ENCODE measurements around the gene UNC119.

DNA sequence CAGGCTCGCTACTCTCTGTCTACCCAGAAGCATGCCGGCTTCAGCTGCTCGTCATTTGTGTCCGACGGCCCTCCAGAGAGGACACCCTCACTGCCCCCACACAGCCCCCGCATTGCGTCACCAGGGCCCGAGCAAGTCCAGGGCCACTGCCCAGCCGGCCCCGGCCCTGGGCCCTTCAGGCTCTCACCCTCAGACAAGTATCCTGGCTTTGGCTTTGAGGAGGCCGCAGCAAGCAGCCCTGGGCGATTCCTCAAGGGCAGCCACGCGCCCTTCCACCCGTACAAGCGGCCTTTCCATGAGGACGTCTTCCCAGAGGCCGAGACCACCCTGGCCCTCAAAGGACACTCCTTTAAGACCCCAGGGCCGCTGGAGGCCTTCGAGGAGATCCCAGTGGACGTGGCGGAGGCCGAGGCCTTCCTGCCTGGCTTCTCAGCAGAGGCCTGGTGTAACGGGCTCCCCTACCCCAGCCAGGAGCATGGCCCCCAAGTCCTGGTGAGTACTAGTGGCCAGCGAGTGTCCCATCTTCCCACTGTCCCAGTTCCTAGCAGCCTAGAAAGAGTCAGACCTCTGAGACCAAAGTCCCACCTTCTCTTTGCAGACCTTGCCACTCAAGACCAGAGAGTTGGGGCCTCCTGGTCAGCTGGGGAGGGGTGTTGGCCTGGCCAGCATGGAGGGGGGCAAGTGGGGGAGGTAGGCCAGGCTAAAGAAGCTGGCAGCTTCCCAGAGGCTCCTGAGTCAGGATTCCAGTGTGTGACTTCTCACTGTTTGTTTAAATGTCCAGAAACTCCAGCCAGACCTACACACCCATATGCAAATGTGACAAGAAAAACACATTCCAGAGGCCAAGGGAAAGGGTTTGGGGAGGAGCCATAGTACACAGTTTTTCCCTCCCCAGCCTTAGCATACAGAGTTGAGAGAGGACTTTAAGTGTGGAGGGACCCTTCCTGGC lies 27.7 kb downstream of the UNC119 start:
- TF ChIP-seq, protein P1, sequence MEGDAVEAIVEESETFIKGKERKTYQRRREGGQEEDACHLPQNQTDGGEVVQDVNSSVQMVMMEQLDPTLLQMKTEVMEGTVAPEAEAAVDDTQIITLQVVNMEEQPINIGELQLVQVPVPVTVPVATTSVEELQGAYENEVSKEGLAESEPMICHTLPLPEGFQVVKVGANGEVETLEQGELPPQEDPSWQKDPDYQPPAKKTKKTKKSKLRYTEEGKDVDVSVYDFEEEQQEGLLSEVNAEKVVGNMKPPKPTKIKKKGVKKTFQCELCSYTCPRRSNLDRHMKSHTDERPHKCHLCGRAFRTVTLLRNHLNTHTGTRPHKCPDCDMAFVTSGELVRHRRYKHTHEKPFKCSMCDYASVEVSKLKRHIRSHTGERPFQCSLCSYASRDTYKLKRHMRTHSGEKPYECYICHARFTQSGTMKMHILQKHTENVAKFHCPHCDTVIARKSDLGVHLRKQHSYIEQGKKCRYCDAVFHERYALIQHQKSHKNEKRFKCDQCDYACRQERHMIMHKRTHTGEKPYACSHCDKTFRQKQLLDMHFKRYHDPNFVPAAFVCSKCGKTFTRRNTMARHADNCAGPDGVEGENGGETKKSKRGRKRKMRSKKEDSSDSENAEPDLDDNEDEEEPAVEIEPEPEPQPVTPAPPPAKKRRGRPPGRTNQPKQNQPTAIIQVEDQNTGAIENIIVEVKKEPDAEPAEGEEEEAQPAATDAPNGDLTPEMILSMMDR (IDR thresholded peaks at IDR 0.05) = no peak
- TF ChIP-seq POLR2A (IDR thresholded peaks at IDR 0.05; ENCODE audit: low read depth) (no peak), POLR2AphosphoS5 (IDR thresholded peaks at IDR 0.05) (no peak)
